MCF 10A (cell line): Measurements from ENCODE around the gene ZNF236. TPM values are rescaled to one million over a fixed set of nuclear protein-coding genes. Genes with fewer than 3 reads are reported as not detected.

Experiments
- BruUV-seq: library from RNA; stranded (reverse); fragments of 400-500 nt; replicated peaks from 2 replicates; lab custom pipeline; 2021; lab: Mats Ljungman, UMichigan
- CTCF ChIA-PET: fragments of 300-600 bp; sonication (Branson Sonifier 250); formaldehyde crosslinking; extraction: SDS; loops from one replicate; lab custom pipeline; 2021; ENCODE audit warnings: antibody characterized with exemption, inconsistent platforms; lab: Yijun Ruan, JAX
- POLR2A ChIA-PET: fragments of 300-600, 350-650 bp; sonication (Branson Sonifier 250); formaldehyde crosslinking; extraction: SDS; loops from one replicate; lab custom pipeline; 2020; ENCODE audit warnings: antibody characterized with exemption, inconsistent platforms; lab: Yijun Ruan, JAX
- DNase-seq: peaks from one replicate; pipeline ENCODE4 v3.0.0-alpha.2; 2018; ENCODE audit not compliant: unreplicated experiment
- H3K27ac Mint-ChIP-seq: one replicate; pipeline ENCODE4 v1.8.0; 2022; ENCODE audit warnings: mild to moderate bottlenecking, low read depth, mixed read lengths; ENCODE audit not compliant: unreplicated experiment
- H3K27me3 Mint-ChIP-seq: one replicate; pipeline ENCODE4 v1.8.0; 2022; ENCODE audit warnings: mixed read lengths; ENCODE audit not compliant: insufficient read depth, unreplicated experiment
- H3K36me3 Mint-ChIP-seq: one replicate; pipeline ENCODE4 v1.8.0; 2022; ENCODE audit warnings: mild to moderate bottlenecking, moderate library complexity, mixed read lengths; ENCODE audit not compliant: insufficient read depth, unreplicated experiment
- H3K4me1 Mint-ChIP-seq: one replicate; pipeline ENCODE4 v1.8.0; 2022; ENCODE audit warnings: mixed read lengths; ENCODE audit not compliant: insufficient read depth, unreplicated experiment
- H3K4me3 Mint-ChIP-seq: one replicate; pipeline ENCODE4 v1.8.0; 2022; ENCODE audit warnings: mild to moderate bottlenecking, moderate library complexity, mixed read lengths; ENCODE audit not compliant: unreplicated experiment
- H3K9me3 Mint-ChIP-seq: one replicate; pipeline ENCODE4 v1.8.0; 2022; ENCODE audit warnings: mixed read lengths; ENCODE audit not compliant: unreplicated experiment
- intact Hi-C: fragments of 100-400 bp; cut with micrococcal nuclease; formaldehyde crosslinking; loops from 2 replicates; pipeline ENCODE4 v1.14.1; 2022
- total RNA-seq: library from RNA; stranded (reverse); gene quantifications from 2 replicates; pipeline ENCODE4 v1.2.3, GENCODE V29; 2022
- TF ChIP-seq, protein P1 (sequence below): fragments of 200-600 bp; IDR thresholded peaks from one replicate; pipeline ENCODE4 v1.8.0; 2022; ENCODE audit warnings: antibody characterized with exemption, mild to moderate bottlenecking; ENCODE audit not compliant: unreplicated experiment

ZNF236 gene
- total RNA-seq, 1 experiment from 2014 or later, result 15.3 TPM

GRCh38 chr18:76948345-76948744 lies 126.0 kb downstream of the ZNF236 start:
- Mint-ChIP-seq H3K9me3 (no peaks in the 10 kb centered on the region), H3K27me3 (no peaks in the 10 kb centered on the region), H3K36me3 (peaks cover 43% of the 10 kb centered on the region), H3K4me3 (no peak overlapping the region), H3K27ac (no peak overlapping the region), H3K4me1 (no peaks in the 10 kb centered on the region)
- POLR2A ChIA-PET, result interaction anchor here (1.3 kb wide), 1 partner anchor 10 kb away, joined by 3 read pairs; no protein-coding TSS in a partner anchor
- intact Hi-C loops, result no loop called here
- CTCF ChIA-PET, result interaction anchor here (1.0 to 2.2 kb wide), 4 partner anchors 26 to 146 kb away, joined by 3 to 10 read pairs (median 4); no protein-coding TSS in a partner anchor
- BruUV-seq, result no TSS peak
- no peak for DNase-seq
- TF ChIP-seq, protein P1, sequence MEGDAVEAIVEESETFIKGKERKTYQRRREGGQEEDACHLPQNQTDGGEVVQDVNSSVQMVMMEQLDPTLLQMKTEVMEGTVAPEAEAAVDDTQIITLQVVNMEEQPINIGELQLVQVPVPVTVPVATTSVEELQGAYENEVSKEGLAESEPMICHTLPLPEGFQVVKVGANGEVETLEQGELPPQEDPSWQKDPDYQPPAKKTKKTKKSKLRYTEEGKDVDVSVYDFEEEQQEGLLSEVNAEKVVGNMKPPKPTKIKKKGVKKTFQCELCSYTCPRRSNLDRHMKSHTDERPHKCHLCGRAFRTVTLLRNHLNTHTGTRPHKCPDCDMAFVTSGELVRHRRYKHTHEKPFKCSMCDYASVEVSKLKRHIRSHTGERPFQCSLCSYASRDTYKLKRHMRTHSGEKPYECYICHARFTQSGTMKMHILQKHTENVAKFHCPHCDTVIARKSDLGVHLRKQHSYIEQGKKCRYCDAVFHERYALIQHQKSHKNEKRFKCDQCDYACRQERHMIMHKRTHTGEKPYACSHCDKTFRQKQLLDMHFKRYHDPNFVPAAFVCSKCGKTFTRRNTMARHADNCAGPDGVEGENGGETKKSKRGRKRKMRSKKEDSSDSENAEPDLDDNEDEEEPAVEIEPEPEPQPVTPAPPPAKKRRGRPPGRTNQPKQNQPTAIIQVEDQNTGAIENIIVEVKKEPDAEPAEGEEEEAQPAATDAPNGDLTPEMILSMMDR, result no peak

- TF ChIP-seq, protein P1, result no peak
- Mint-ChIP-seq H3K4me3 (no peak overlapping the region), H3K36me3 (peaks cover 36% of the 10 kb centered on the region), H3K4me1 (no peaks in the 10 kb centered on the region), H3K27ac (no peak overlapping the region), H3K9me3 (no peaks in the 10 kb centered on the region), H3K27me3 (no peaks in the 10 kb centered on the region)
- ChIA-PET POLR2A (no interaction called here), CTCF (interaction anchor here (1.0 kb wide), 1 partner anchor 32 kb away, joined by 3 read pairs; no protein-coding TSS in a partner anchor)
- intact Hi-C loops, result no loop called here
- BruUV-seq, result no TSS peak
- DNase-seq, result no peak
Measured at GRCh38 chr18:76951456-76952247, 129.3 kb downstream of the ZNF236 start.

GRCh38 chr18:76952747-76953146 lies 130.4 kb downstream of the ZNF236 start:
- Mint-ChIP-seq H3K27ac (no peak overlapping the region), H3K9me3 (no peaks in the 10 kb centered on the region), H3K4me1 (no peaks in the 10 kb centered on the region), H3K4me3 (no peak overlapping the region), H3K27me3 (no peaks in the 10 kb centered on the region), H3K36me3 (peaks cover 35% of the 10 kb centered on the region)
- no peak for DNase-seq
- ChIA-PET CTCF (interaction anchor here (0.6 kb wide), 1 partner anchor 1902 kb away, joined by 6 read pairs; no protein-coding TSS in a partner anchor), POLR2A (no interaction called here)
- BruUV-seq, result no TSS peak
- intact Hi-C loops, result no loop called here
- TF ChIP-seq, protein P1, result no peak

DNA sequence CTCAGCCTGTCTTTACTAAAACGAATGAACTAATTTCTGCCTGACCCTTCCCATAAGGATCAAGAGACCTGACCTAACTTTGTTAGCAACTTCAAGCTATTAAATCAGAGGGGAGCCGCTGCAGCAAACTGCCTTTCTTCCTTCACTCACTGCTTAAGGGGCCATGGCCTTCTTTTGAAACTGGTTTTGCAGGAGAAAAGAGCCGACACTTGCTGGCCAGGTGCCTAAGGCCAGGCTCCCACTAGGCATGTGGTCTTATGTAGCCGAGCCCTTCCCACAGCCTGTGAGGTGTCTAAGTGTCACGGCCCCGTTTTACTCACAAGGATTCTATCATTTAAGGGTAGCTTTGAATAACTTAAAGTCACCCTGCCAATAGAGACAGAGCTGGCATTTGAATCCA lies 130.8 kb downstream of the ZNF236 start:
- Mint-ChIP-seq H3K9me3 (no peaks in the 10 kb centered on the region), H3K27ac (no peak overlapping the region), H3K4me3 (no peak overlapping the region), H3K27me3 (no peaks in the 10 kb centered on the region), H3K4me1 (no peaks in the 10 kb centered on the region), H3K36me3 (peaks cover 35% of the 10 kb centered on the region)
- POLR2A ChIA-PET, result no interaction called here
- TF ChIP-seq, protein P1, result no peak
- BruUV-seq, result no TSS peak
- intact Hi-C loops, result no loop called here
- DNase-seq, result no peak
- CTCF ChIA-PET, result interaction anchor here (0.6 kb wide), 2 partner anchors 152 to 1902 kb away, joined by 4 to 6 read pairs; no protein-coding TSS in a partner anchor
